Measurements from ENCODE around the gene OR4K15. TPM values are rescaled to one million over a fixed set of nuclear protein-coding genes. Genes with fewer than 3 reads are reported as not detected.
"Not testable (repeated sequence)": the region's sequence is repeated elsewhere in the genome, so short reads cannot be mapped to it uniquely, and the experiment has no call there.

The OR4K15 gene
- total RNA-seq, 1 experiment from 2014 or later, result not detected

DNA sequence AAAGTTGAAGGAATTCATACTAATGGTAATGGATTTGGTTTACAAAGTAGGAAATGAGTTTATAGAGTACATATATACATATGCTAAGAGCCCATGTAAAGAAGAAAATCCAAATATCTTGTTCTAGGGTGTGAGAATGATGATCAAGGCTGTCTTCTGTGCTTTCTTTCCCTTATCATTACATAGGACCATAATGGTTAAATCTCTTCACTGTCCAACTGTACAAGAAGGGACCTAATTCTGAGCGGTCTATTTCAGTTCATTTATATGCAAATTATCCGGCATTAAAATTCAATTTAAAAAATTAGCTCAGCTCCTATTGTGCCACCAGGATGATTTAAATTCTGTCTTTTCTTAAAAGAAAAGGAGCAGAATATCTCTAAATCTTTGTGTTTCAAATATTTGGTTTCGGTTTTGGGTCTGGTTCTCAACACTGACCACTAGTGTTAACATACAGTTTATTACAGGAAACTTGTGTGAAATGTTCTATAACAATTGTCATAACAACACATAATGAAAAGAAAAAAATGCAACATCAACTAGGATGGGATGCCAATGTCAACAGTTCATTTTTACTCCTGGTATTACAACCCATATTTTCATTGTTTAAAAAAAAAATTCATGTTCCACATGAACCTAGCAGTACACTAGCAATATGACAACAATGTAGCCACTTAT lies 27.8 kb upstream of the OR4K15 start:
- Histone ChIP-seq H2AFZ (ENCODE audit: low read length) (peak overlapping the region; percentile 33; the same call in 1 of the 2 replicates), H3K79me2 (ENCODE audit: low read length) (no peaks in the 10 kb centered on the region), H3K9me3 (ENCODE audit: low read length) (0 out of 2 replicates have a peak, but pooled peaks cover 3% of the 10 kb centered on the region), H3K4me3 (ENCODE audit: low read length) (peak overlapping the region; percentile 58; the same call in 1 of the 2 replicates), H4K20me1 (ENCODE audit: low read length) (no peaks in the 10 kb centered on the region), H3K4me1 (ENCODE audit: insufficient read depth, low read length) (no peaks in the 10 kb centered on the region), H3K9me2 (replicated peaks; ENCODE audit: low read length) (no peaks in the 10 kb centered on the region), H3K4me2 (ENCODE audit: low read length) (peak overlapping the region; percentile 60), H3K9ac (ENCODE audit: low read length) (no peak overlapping the region), H3K27me3 (ENCODE audit: low read length) (no peaks in the 10 kb centered on the region; the same call in 1 of the 2 replicates), H3K27ac (ENCODE audit: low read length) (no peak overlapping the region), H3F3A (ENCODE audit: low read length, unreplicated experiment) (no peaks in the 10 kb centered on the region), H3K36me3 (ENCODE audit: low read depth, low read length) (no peaks in the 10 kb centered on the region)
- TF ChIP-seq, protein P1, sequence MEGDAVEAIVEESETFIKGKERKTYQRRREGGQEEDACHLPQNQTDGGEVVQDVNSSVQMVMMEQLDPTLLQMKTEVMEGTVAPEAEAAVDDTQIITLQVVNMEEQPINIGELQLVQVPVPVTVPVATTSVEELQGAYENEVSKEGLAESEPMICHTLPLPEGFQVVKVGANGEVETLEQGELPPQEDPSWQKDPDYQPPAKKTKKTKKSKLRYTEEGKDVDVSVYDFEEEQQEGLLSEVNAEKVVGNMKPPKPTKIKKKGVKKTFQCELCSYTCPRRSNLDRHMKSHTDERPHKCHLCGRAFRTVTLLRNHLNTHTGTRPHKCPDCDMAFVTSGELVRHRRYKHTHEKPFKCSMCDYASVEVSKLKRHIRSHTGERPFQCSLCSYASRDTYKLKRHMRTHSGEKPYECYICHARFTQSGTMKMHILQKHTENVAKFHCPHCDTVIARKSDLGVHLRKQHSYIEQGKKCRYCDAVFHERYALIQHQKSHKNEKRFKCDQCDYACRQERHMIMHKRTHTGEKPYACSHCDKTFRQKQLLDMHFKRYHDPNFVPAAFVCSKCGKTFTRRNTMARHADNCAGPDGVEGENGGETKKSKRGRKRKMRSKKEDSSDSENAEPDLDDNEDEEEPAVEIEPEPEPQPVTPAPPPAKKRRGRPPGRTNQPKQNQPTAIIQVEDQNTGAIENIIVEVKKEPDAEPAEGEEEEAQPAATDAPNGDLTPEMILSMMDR (conservative IDR thresholded peaks at IDR 0.05; ENCODE audit: low read depth, low read length), result peak; percentile 49
- no peak for TF ChIP-seq EZH2phosphoT487 (IDR thresholded peaks at IDR 0.05; ENCODE audit: borderline replicate concordance, low read length)
- TF ChIP-seq EZH2 (IDR thresholded peaks at IDR 0.05; ENCODE audit: low read length, unreplicated experiment), result no peak
- intact Hi-C loops (cut with micrococcal nuclease), result no loop called here
- no TSS peak for BruUV-seq (replicated peaks)
- DNase-seq, result peak; percentile 32
- ATAC-seq, result no peak
- CTCF ChIA-PET, result no interaction called here
- POLR2A ChIA-PET (ENCODE audit: unreplicated experiment), result no interaction called here

DNA sequence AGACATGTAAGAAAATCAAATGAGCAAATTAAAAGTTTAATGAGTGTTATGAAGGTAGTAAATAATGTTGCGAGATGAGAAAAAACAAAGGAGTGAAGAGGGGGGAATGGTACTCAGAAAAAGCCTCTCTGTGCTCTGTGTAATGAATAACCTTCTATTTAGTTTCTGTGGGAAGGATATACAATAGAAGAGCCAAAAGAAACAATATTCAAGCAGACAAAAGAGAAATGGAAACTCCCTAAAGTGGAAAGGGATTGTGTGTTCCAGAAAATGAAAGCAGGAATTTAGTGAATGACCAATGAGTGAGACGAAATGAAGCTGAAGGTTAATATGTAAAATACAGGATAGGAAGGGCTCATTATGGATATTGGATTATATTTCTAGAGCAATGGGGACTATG lies 26.2 kb upstream of the OR4K15 start:
- Histone ChIP-seq H2AFZ (ENCODE audit: low read length) (no peak overlapping the region), H3K4me3 (ENCODE audit: low read length) (no peak overlapping the region), H3K9me3 (ENCODE audit: low read length) (0 out of 2 replicates have a peak, but pooled peaks cover 3% of the 10 kb centered on the region), H3K9me2 (replicated peaks; ENCODE audit: low read length) (no peaks in the 10 kb centered on the region), H4K20me1 (ENCODE audit: low read length) (no peaks in the 10 kb centered on the region), H3K4me1 (ENCODE audit: insufficient read depth, low read length) (no peaks in the 10 kb centered on the region), H3K79me2 (ENCODE audit: low read length) (no peaks in the 10 kb centered on the region), H3K27ac (ENCODE audit: low read length) (no peak overlapping the region), H3K4me2 (ENCODE audit: low read length) (no peak overlapping the region), H3K36me3 (ENCODE audit: low read depth, low read length) (no peaks in the 10 kb centered on the region), H3K27me3 (ENCODE audit: low read length) (no peaks in the 10 kb centered on the region; the same call in 1 of the 2 replicates), H3F3A (ENCODE audit: low read length, unreplicated experiment) (no peaks in the 10 kb centered on the region), H3K9ac (ENCODE audit: low read length) (no peak overlapping the region)
- CTCF ChIA-PET, result no interaction called here
- no peak for DNase-seq
- BruUV-seq (replicated peaks), result no TSS peak
- no peak for TF ChIP-seq EZH2phosphoT487 (IDR thresholded peaks at IDR 0.05; ENCODE audit: borderline replicate concordance, low read length)
- TF ChIP-seq EZH2 (IDR thresholded peaks at IDR 0.05; ENCODE audit: low read length, unreplicated experiment), result no peak
- TF ChIP-seq, protein P1 (conservative IDR thresholded peaks at IDR 0.05; ENCODE audit: low read depth, low read length), result no peak
- intact Hi-C loops (cut with micrococcal nuclease), result no loop called here
- POLR2A ChIA-PET (ENCODE audit: unreplicated experiment), result no interaction called here
- no peak for ATAC-seq

DNA sequence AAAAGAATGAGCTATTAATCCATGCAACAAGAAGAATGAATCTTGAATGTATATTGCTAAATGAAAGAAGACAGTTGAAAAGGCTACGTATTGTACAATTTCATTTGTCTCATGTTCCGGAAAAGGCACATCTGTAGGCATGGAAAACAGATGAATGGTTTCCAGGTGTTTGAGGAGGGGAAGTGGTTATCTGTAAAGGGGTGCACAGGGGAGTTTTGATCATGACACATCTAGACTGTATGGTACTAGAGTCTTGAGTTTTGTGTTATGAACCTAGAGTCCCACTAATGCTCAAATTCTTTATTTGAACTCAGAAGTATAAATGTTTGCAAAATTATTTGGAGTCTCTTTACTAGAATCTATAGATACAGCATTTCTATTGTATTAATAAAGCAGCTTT lies 5.7 kb upstream of the OR4K15 start:
- CTCF ChIA-PET; intact Hi-C loops (cut with micrococcal nuclease); ATAC-seq; H3K27me3 ChIP-seq (ENCODE audit: low read length); H3F3A ChIP-seq (ENCODE audit: low read length, unreplicated experiment); BruUV-seq (replicated peaks); DNase-seq; H2AFZ ChIP-seq (ENCODE audit: low read length); H3K36me3 ChIP-seq (ENCODE audit: low read depth, low read length); H3K9me2 ChIP-seq (replicated peaks; ENCODE audit: low read length); H3K79me2 ChIP-seq (ENCODE audit: low read length); H3K4me3 ChIP-seq (ENCODE audit: low read length); H3K9ac ChIP-seq (ENCODE audit: low read length); H3K4me2 ChIP-seq (ENCODE audit: low read length); H3K4me1 ChIP-seq (ENCODE audit: insufficient read depth, low read length); POLR2A ChIA-PET (ENCODE audit: unreplicated experiment); H4K20me1 ChIP-seq (ENCODE audit: low read length); H3K9me3 ChIP-seq (ENCODE audit: low read length); H3K27ac ChIP-seq (ENCODE audit: low read length): not testable (repeated sequence)

Data from PC-3 (cell line).